GM19468 (cell line): ENCODE data around the gene NKAIN2.
"Not testable (repeated sequence)": the region's sequence is repeated elsewhere in the genome, so short reads cannot be mapped to it uniquely, and the experiment has no call there.

ENCODE experiments used
- ATAC-seq: cut with Tn5 transposase; IDR thresholded peaks from one replicate; pipeline ENCODE4 v1.9.1; 2021; ENCODE audit warnings: mild to moderate bottlenecking, moderate library complexity, moderate number of reproducible peaks; ENCODE audit not compliant: unreplicated experiment; ENCODE audit errors: extremely low read depth

The NKAIN2 gene

GRCh38 chr6:124273701-124274100 lies 470.0 kb downstream of the NKAIN2 start:
- no peak for ATAC-seq

GRCh38 chr6:124282541-124282940 lies 478.9 kb downstream of the NKAIN2 start:
- no peak for ATAC-seq

DNA sequence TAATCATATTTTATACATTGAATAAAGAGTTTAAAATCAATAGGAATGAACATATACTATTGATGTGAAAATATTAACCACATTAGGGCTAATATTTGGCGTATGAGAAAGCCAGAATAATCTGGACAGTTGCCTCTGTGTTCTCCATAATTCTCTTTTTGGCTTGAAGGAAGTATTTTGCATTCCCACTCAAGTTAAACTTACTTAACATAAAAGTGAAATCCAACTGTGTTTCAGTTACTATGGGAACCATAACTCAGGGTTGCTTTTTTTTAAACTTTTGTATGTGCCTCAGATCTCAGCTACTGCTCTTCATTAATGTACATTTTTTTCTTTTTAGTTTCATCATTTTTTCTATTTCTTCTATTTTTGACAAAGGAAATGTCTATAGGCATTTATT lies 479.8 kb downstream of the NKAIN2 start:
- ATAC-seq = no peak

GRCh38 chr6:124285146-124285545 lies 481.5 kb downstream of the NKAIN2 start:
- no peak for ATAC-seq

GRCh38 chr6:124294574-124295200 lies 491.0 kb downstream of the NKAIN2 start:
- no peak for ATAC-seq

DNA sequence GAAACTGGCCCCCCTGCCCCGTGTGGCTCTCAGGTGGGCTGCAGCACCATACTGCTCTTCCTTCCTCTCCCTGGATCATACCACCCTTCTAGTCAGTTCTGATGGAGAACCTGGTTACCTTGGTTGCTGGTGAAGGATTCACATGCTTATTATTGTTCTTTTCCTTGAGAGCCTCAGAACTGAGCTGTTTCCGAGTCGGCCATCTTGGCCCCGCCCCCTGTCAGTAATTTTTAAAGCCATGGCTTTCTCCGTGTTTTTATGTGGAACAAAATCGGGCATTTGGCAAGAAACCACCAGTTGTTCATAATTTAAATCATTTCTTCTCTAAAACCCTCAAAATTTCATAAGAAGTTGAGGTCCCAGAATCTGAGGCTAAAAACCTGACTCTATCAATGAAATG lies 493.8 kb downstream of the NKAIN2 start:
- ATAC-seq = no peak

DNA sequence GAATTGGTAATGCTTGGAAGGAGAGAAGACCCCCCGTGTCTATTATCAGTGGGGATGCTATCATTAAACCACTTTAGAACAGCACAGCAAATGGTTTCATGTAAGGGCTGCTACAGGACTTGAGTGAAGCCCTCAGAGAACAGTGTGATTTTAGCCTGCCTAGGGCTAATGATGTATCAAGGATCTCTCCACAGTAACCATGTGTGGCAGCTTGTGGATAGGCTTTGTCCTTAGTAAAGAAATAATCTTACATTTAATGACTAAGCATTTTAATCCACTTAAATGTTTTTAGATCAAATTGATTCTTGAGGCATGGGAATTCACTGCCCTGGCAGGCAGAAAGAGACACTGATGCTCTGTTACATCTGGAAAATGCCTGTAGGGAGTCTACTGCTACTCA lies 495.1 kb downstream of the NKAIN2 start:
- no peak for ATAC-seq

DNA sequence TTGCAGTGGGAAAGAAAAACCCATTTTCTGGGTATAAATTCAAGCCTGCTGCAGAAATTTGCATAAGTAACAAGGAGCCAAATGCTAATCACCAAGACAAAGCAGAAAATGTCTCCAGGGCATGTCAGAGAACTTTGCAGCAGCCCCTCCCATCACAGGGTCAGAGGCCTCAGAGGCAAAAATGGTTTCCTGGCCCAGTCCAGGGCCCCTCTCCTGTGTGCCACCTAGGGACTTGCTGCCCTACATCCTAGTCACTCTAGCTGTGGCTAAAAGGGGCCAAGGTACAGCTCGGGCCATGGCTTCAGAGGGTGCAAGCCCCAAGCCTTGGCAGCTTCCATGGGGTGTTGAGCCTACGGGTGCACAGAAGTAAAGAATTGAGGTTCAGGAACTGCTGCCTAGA lies 497.2 kb downstream of the NKAIN2 start:
- not testable (repeated sequence) for ATAC-seq

DNA sequence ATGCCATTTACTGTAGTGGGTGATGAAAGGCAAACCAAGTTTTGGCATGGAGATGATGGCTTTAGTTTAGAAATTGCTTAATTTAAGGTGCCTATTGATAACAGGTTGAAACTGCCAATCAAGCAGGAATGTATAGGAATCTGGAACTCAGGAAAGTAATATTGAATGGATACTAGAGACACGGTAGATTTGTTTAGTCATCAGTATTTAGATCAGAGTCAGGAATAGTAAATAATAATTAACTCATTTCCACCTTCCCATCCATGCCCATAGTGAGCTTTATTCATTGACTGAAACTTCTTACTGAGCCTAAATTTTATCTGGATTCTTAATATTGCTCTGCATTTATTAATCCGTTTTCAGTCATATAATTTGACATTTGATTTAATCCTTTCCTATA lies 500.3 kb downstream of the NKAIN2 start:
- no peak for ATAC-seq

GRCh38 chr6:124310139-124310538 lies 506.5 kb downstream of the NKAIN2 start:
- no peak for ATAC-seq

- ATAC-seq = no peak
Observed at GRCh38 chr6:124319410-124319809, 515.7 kb downstream of the NKAIN2 start.

DNA sequence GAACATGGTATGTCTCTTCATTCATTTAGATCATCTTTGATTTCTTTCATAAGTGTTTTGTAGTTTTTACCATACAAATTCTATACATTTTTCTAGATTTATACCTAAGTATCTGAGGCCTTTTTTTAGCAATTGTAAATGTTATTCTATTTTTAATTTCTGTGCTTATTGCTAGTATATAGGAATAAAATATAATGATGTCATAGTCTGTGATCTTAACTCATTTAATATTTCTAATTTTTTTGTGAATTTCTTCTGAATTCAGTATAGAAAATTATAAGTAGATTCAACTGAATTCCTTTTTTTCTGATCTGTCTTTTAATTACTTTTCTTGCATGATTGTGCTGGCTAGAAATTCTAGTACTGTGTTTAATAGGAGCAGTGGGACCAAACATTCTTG lies 520.6 kb downstream of the NKAIN2 start:
- ATAC-seq = no peak

DNA sequence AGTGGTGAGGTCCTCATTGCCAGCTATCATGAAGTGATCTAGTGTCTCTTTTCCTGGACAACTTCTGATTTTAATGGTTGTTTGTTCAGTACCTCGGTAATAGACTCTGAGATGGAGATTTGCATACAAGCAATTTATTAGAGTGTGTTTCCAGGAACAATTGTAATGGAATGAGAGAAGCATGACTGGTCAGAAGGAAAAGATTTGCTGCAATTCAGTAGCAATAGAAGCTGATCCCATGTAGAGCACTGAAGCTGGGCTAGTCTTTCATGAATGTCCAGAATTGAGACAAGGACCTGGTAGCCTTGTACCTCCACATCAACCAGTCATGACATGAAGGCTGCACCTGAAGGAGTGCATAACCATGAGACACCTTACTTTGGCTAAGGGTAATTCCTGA lies 526.5 kb downstream of the NKAIN2 start:
- no peak for ATAC-seq

GRCh38 chr6:124334359-124334758 lies 530.7 kb downstream of the NKAIN2 start:
- ATAC-seq = no peak

- ATAC-seq = no peak
Observed at GRCh38 chr6:124339610-124340334, 536.1 kb downstream of the NKAIN2 start.

GRCh38 chr6:124348339-124348738 lies 544.7 kb downstream of the NKAIN2 start:
- not testable (repeated sequence) for ATAC-seq

DNA sequence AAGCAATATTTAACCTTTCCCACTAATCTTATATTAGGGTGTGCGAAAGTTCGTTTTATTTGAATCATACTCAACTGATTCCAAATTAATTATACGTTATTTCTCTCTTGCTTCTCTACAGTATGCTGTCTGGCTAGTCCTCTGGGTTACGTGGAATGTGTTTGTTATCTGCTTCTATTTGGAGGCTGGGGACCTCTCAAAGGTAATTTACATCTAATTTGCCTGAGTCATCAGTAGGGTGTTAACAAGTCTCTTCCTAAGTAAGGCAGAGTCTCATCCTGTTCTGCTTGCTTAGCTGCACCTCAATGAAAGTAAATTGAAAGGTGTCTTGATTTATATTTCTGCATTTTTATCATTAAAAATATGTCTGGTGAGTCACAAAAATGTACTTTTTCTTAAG lies 551.5 kb downstream of the NKAIN2 start:
- ATAC-seq = no peak

- no peak for ATAC-seq
Observed at GRCh38 chr6:124356276-124356810, 552.7 kb downstream of the NKAIN2 start.

DNA sequence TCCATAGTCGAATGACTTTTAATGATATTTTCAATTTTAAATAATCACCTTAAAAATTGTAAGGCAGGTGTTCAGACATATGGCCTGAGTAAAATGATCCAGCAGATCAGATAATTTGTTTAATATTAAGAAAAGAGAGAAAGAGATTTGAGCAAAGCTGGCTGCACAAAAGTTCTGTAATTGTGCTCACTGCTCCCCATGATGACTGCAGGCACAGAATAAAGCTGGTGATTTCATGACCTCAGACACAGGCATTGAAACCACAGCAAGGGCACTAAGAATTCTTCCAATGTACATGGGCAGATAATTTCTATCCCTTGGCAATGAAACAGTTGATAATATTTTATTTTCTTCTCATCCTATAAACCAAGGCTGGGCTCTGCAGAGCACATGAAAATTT lies 553.1 kb downstream of the NKAIN2 start:
- ATAC-seq = no peak

GRCh38 chr6:124368131-124368530 lies 564.5 kb downstream of the NKAIN2 start:
- no peak for ATAC-seq

- ATAC-seq = no peak
Observed at GRCh38 chr6:124371974-124372475, 568.4 kb downstream of the NKAIN2 start.

GRCh38 chr6:124373386-124373785 lies 569.7 kb downstream of the NKAIN2 start:
- no peak for ATAC-seq
